Activated CD8-positive, alpha-beta T cell treated with anti-CD3 and anti-CD28 coated beads, Interleukin-2, amount 10 ng/mL, durations not matched to agents 7 days and 5 days (primary cell): Measurements from ENCODE around the gene RBPJL. TPM values are rescaled to one million over a fixed set of nuclear protein-coding genes. Genes with fewer than 3 reads are reported as not detected.

ENCODE experiments used
- ATAC-seq: fragments of 150-1000 bp; cut with Tn5 transposase; one replicate; pipeline ENCODE4 v1.10.0; 2021; ENCODE audit warnings: moderate library complexity
- CTCF ChIA-PET: fragments of 350-600 bp; sonication (Branson Sonifier 250); formaldehyde crosslinking; loops from one replicate; lab custom pipeline; 2021; ENCODE audit warnings: antibody characterized with exemption; lab: Charles Lee
- POLR2A ChIA-PET: fragments of 350-600 bp; sonication (Branson Sonifier 250); formaldehyde crosslinking; loops from one replicate; lab custom pipeline; 2021; ENCODE audit warnings: antibody characterized with exemption; lab: Charles Lee
- DNase-seq: peaks from one replicate; pipeline ENCODE4 v3.0.0-alpha.2; 2020
- H3K27ac Mint-ChIP-seq: one replicate; pipeline ENCODE4 v1.8.0; 2021; ENCODE audit warnings: mild to moderate bottlenecking, mixed read lengths
- H3K27me3 Mint-ChIP-seq: one replicate; pipeline ENCODE4 v1.8.0; 2021; ENCODE audit warnings: low read depth, mixed read lengths
- H3K36me3 Mint-ChIP-seq: one replicate; pipeline ENCODE4 v1.8.0; 2021; ENCODE audit warnings: low read depth, mixed read lengths
- H3K4me1 Mint-ChIP-seq: one replicate; pipeline ENCODE4 v1.8.0; 2021; ENCODE audit warnings: low read depth, mixed read lengths
- H3K4me3 Mint-ChIP-seq: one replicate; pipeline ENCODE4 v1.8.0; 2021; ENCODE audit warnings: mild to moderate bottlenecking, mixed read lengths
- H3K9me3 Mint-ChIP-seq: one replicate; pipeline ENCODE4 v1.8.0; 2022; ENCODE audit warnings: mixed read lengths; ENCODE audit not compliant: insufficient read depth
- total RNA-seq, 2 experiments: library from RNA; stranded (reverse); gene quantifications; one replicate each; pipeline ENCODE4 v1.2.3, GENCODE V29; 2021

The RBPJL gene
- total RNA-seq, 2 experiments from 2014 or later: not detected

- Mint-ChIP-seq H3K9me3 (no peaks in the 10 kb centered on the region), H3K36me3 (no peaks in the 10 kb centered on the region), H3K27ac (no peak overlapping the region), H3K27me3 (peaks cover 27% of the 10 kb centered on the region), H3K4me1 (no peaks in the 10 kb centered on the region), H3K4me3 (no peak overlapping the region)
- DNase-seq (no peak), ATAC-seq (no peak)
- ChIA-PET POLR2A (no interaction called here), CTCF (interaction anchor here (0.9 to 4.3 kb wide), 2 partner anchors 11 to 14 kb away, joined by 3 to 17 read pairs; no protein-coding TSS in a partner anchor)
These were observed 26.6 kb upstream of the RBPJL start for GRCh38 chr20:45279992-45280391.

- Mint-ChIP-seq H3K9me3 (no peaks in the 10 kb centered on the region), H3K4me3 (no peak overlapping the region), H3K4me1 (no peaks in the 10 kb centered on the region), H3K27ac (no peak overlapping the region), H3K36me3 (no peaks in the 10 kb centered on the region), H3K27me3 (peaks cover 25% of the 10 kb centered on the region)
- ChIA-PET POLR2A (no interaction called here), CTCF (interaction anchor here (1.5 to 3.1 kb wide), 3 partner anchors 8 to 11 kb away, joined by 5 to 21 read pairs (median 8); no protein-coding TSS in a partner anchor)
- ATAC-seq (no peak), DNase-seq (no peak)
These were observed 23.7 kb upstream of the RBPJL start for GRCh38 chr20:45282700-45283550.

- Mint-ChIP-seq H3K36me3 (no peaks in the 10 kb centered on the region), H3K27me3 (peaks cover 26% of the 10 kb centered on the region), H3K9me3 (no peaks in the 10 kb centered on the region), H3K4me1 (no peaks in the 10 kb centered on the region), H3K27ac (no peak overlapping the region), H3K4me3 (no peak overlapping the region)
- ATAC-seq (no peak), DNase-seq (no peak)
- ChIA-PET POLR2A (no interaction called here), CTCF (interaction anchor here (1.9 to 3.1 kb wide), 2 partner anchors 7 to 10 kb away, joined by 5 to 21 read pairs; no protein-coding TSS in a partner anchor)
These were observed 23.0 kb upstream of the RBPJL start for GRCh38 chr20:45283551-45284057.

- Mint-ChIP-seq H3K27me3 (peaks cover 26% of the 10 kb centered on the region), H3K4me1 (peaks cover 2% of the 10 kb centered on the region), H3K36me3 (no peaks in the 10 kb centered on the region), H3K9me3 (no peaks in the 10 kb centered on the region), H3K27ac (no peak overlapping the region), H3K4me3 (no peak overlapping the region)
- DNase-seq: no peak
- POLR2A ChIA-PET: no interaction called here
- no peak for ATAC-seq
- CTCF ChIA-PET: interaction anchor here (0.7 to 1.5 kb wide), 4 partner anchors 15 to 483 kb away, joined by 3 to 4 read pairs (median 4); no protein-coding TSS in a partner anchor
These were observed 18.3 kb upstream of the RBPJL start for GRCh38 chr20:45288376-45288775.

GRCh38 chr20:45288860-45289259, 17.8 kb upstream of the RBPJL start:
- no peak overlapping the region for H3K4me3 Mint-ChIP-seq
- H3K9me3 Mint-ChIP-seq: no peaks in the 10 kb centered on the region
- no peaks in the 10 kb centered on the region for H3K36me3 Mint-ChIP-seq
- ATAC-seq (no peak), DNase-seq (no peak)
- H3K27me3 Mint-ChIP-seq: peaks cover 28% of the 10 kb centered on the region
- ChIA-PET POLR2A (no interaction called here), CTCF (interaction anchor here (0.7 to 1.1 kb wide), 3 partner anchors 14 to 482 kb away, joined by 3 to 4 read pairs (median 4); no protein-coding TSS in a partner anchor)
- H3K27ac Mint-ChIP-seq: no peak overlapping the region
- peaks cover 4% of the 10 kb centered on the region for H3K4me1 Mint-ChIP-seq

GRCh38 chr20:45289942-45290676, 16.5 kb upstream of the RBPJL start:
- Mint-ChIP-seq H3K36me3 (no peaks in the 10 kb centered on the region), H3K4me3 (no peak overlapping the region), H3K27ac (no peak overlapping the region), H3K4me1 (peaks cover 7% of the 10 kb centered on the region), H3K27me3 (peaks cover 37% of the 10 kb centered on the region), H3K9me3 (no peaks in the 10 kb centered on the region)
- CTCF ChIA-PET: interaction anchor here (0.6 to 6.1 kb wide), 37 partner anchors 7 to 481 kb away, joined by 3 to 131 read pairs (median 4); partner anchors contain the start of genes DBNDD2 and KCNS1
- no peak for ATAC-seq
- no peak for DNase-seq
- POLR2A ChIA-PET: interaction anchor here (0.5 to 0.8 kb wide), 2 partner anchors 11 to 128 kb away, joined by 3 read pairs; no protein-coding TSS in a partner anchor

GRCh38 chr20:45290677-45291355, 15.8 kb upstream of the RBPJL start:
- Mint-ChIP-seq H3K9me3 (no peaks in the 10 kb centered on the region), H3K27ac (no peak overlapping the region), H3K4me1 (peaks cover 7% of the 10 kb centered on the region), H3K36me3 (no peaks in the 10 kb centered on the region), H3K27me3 (peaks cover 37% of the 10 kb centered on the region), H3K4me3 (no peak overlapping the region)
- POLR2A ChIA-PET: interaction anchor here (0.8 kb wide), 1 partner anchor 10 kb away, joined by 3 read pairs; no protein-coding TSS in a partner anchor
- CTCF ChIA-PET: interaction anchor here (0.6 to 6.1 kb wide), 38 partner anchors 8 to 480 kb away, joined by 3 to 131 read pairs (median 4); partner anchors contain the start of genes DBNDD2 and KCNS1
- DNase-seq (peak; percentile 79), ATAC-seq (peak; percentile 51)

GRCh38 chr20:45291526-45291925, 15.1 kb upstream of the RBPJL start:
- DNase-seq (no peak), ATAC-seq (no peak)
- Mint-ChIP-seq H3K36me3 (no peaks in the 10 kb centered on the region), H3K4me1 (peaks cover 11% of the 10 kb centered on the region), H3K4me3 (no peak overlapping the region), H3K27ac (no peak overlapping the region), H3K9me3 (no peaks in the 10 kb centered on the region), H3K27me3 (peaks cover 37% of the 10 kb centered on the region)
- ChIA-PET CTCF (interaction anchor here (0.8 to 6.1 kb wide), 22 partner anchors 9 to 480 kb away, joined by 3 to 131 read pairs (median 6); partner anchors contain the start of genes DBNDD2 and KCNS1), POLR2A (no interaction called here)

GRCh38 chr20:45292343-45292742, 14.3 kb upstream of the RBPJL start:
- CTCF ChIA-PET: interaction anchor here (0.7 to 6.1 kb wide), 18 partner anchors 8 to 479 kb away, joined by 3 to 131 read pairs (median 16); partner anchors contain the start of gene KCNS1
- H3K27me3 Mint-ChIP-seq: peaks cover 36% of the 10 kb centered on the region
- peaks cover 11% of the 10 kb centered on the region for H3K4me1 Mint-ChIP-seq
- H3K9me3 Mint-ChIP-seq: no peaks in the 10 kb centered on the region
- DNase-seq (no peak), ATAC-seq (no peak)
- POLR2A ChIA-PET: no interaction called here
- H3K27ac Mint-ChIP-seq: no peak overlapping the region
- H3K36me3 Mint-ChIP-seq: no peaks in the 10 kb centered on the region
- H3K4me3 Mint-ChIP-seq: no peak overlapping the region

GRCh38 chr20:45293041-45294002, 13.3 kb upstream of the RBPJL start:
- Mint-ChIP-seq H3K4me1 (peaks cover 11% of the 10 kb centered on the region), H3K27ac (no peak overlapping the region), H3K36me3 (no peaks in the 10 kb centered on the region), H3K4me3 (peak overlapping the region; percentile 65), H3K9me3 (no peaks in the 10 kb centered on the region), H3K27me3 (peaks cover 29% of the 10 kb centered on the region)
- ChIA-PET POLR2A (interaction anchor here (0.9 to 1.1 kb wide), 2 partner anchors 70 to 78 kb away, joined by 3 to 5 read pairs; partner anchors contain the start of gene SYS1), CTCF (interaction anchor here (0.7 to 6.1 kb wide), 69 partner anchors 8 to 996 kb away, joined by 3 to 131 read pairs (median 5); partner anchors contain the start of genes KCNS1, MATN4, SDC4 and SYS1)
- ATAC-seq (peak; percentile 88), DNase-seq (peak; percentile 87)
